CD4-positive, alpha-beta T cell treated with Interleukin-6 for 4 hours (primary cell): Measurements from ENCODE around the gene LCN10.
"Not testable (repeated sequence)": the region's sequence is repeated elsewhere in the genome, so short reads cannot be mapped to it uniquely, and the experiment has no call there.

Experiments used
- DNase-seq: peaks from one replicate; pipeline ENCODE4 v3.0.0-alpha.2; 2020; ENCODE audit warnings: mixed read lengths

LCN10 gene

GRCh38 chr9:136742591-136743391, at the start of gene LCN10:
Gene LCN10 (minus strand): TSS chr9:136742940. CDS start chr9:136742903, 37 bp downstream.
- DNase-seq = no peak

GRCh38 chr9:136791516-136792276, 49.0 kb upstream of the LCN10 start:
- DNase-seq = peak; percentile 71

- DNase-seq = peak; percentile 100
These were observed 48.1 kb upstream of the LCN10 start, which contains the start of gene TMEM141 for GRCh38 chr9:136790640-136791515. Gene TMEM141 (plus strand): TSS chr9:136791344. CDS start chr9:136791371, 27 bp downstream.

GRCh38 chr9:136789523-136789937, 46.8 kb upstream of the LCN10 start:
- no peak for DNase-seq

- DNase-seq = not testable (repeated sequence)
These were observed 46.1 kb upstream of the LCN10 start for GRCh38 chr9:136788644-136789522.

DNA sequence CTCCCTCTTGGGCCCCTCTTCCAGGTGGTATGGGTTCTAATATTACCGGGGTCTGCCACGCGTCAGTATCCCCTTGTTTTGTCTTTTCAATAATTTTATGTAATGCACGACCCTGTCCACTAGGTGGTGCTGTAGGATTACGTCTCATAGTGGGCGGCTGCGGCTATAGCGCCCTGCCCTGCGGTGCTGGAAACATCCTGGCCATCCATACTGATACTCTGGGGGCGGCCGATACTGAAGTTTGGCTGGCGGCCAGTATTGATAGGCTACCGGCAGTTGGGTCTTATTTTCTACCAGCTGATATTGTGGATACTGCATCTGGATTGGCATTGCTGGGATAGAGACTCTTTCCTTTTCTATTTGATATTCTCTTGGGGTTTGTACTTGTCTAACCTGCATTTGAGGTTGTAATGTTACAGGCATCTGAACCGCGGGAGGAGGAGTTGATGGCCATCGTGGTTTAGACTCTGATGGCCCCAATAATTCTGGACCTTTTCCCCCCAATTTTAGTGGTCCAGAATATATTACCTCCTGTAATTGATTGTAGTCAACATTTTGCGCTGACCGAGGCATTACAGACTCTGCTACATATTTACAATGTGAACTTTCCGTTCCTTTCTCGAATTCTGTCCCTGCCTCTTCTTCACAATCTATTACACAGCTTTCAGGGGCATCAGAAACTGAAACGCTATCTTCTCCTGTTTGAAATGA, 45.1 kb upstream of the LCN10 start:
- DNase-seq = peak; percentile 72

- DNase-seq = not testable (repeated sequence)
These were observed 44.2 kb upstream of the LCN10 start for GRCh38 chr9:136786983-136787382.

- DNase-seq = no peak
These were observed 43.7 kb upstream of the LCN10 start for GRCh38 chr9:136786451-136786850.

GRCh38 chr9:136785565-136786355, 43.0 kb upstream of the LCN10 start:
- DNase-seq = not testable (repeated sequence)

- no peak for DNase-seq
These were observed 42.2 kb upstream of the LCN10 start for GRCh38 chr9:136784997-136785361.

DNA sequence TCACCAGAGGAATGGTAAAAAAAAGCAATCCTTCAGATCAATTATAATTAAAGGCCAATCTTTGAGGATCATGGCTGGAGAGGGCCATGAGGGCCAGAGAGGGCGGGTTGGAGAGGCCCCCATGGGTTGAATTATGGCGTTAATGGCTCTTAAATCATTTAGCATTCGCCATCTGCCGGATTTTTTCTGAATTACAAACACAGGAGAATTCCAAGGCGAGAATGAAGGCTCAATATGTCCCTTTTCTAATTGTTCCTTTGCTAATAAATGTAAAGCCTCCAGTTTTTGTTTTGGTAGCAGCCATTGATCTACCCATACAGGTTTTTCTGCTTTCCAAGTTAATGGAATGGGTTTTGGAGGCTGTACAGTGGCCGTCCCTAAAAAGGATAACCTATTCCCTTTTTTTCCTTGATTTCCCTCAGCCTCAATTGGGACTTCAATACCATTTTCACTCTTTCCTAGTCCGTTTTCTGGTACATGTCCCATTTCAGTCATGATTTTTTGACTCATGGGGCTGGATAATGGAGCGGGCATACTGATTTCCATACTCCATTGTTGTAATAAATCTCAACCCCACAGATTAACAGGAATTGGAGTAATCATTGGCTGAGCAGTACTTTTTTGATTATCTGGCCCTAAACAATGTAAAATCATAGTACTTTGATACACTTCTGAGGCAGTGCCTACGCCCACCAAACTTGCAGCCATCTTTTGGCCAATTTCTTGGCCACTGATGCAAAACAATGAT, 41.7 kb upstream of the LCN10 start:
- no peak for DNase-seq

DNA sequence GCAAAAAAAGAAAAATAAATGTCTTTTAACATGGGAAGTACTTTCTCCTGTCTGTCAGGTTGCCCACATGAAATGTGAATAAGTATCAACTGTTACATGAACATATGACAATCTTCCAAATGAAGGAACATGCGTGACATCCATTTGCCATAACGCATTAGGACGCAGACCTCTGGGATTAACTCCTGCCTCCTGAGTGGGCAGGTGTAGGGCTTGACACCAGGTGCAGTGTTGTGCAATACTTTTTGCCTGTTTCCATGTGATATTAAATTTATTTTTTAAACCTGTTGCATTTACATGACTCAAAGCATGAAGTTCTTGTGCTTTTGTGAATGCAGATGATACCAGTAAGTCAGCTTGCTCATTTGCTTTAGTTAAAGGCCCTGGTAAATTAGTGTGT, 39.7 kb upstream of the LCN10 start:
- no peak for DNase-seq

GRCh38 chr9:136779808-136780207, 37.1 kb upstream of the LCN10 start:
- no peak for DNase-seq

GRCh38 chr9:136777359-136777758, 34.6 kb upstream of the LCN10 start:
- no peak for DNase-seq

DNA sequence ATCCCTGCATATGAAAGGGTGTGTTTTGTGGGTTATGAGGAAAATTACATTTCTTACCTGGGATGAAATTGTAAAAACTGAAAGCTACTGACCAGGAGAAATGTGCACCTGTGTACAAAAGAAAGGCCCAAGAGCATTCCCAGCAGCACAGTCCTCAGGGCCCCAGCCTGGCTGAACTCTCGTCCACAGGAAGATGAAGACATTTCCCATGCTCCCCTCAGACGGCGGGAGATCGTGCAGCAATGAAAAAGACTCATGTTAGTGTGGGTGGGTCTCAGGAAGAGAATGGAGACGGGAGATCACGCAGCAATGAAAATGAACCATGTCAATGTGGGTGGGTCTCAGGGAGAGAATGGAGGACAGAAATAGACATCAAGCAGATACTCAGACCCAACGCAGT, 34.2 kb upstream of the LCN10 start:
- DNase-seq = no peak

- no peak for DNase-seq
These were observed 32.5 kb upstream of the LCN10 start for GRCh38 chr9:136775191-136775590.

DNA sequence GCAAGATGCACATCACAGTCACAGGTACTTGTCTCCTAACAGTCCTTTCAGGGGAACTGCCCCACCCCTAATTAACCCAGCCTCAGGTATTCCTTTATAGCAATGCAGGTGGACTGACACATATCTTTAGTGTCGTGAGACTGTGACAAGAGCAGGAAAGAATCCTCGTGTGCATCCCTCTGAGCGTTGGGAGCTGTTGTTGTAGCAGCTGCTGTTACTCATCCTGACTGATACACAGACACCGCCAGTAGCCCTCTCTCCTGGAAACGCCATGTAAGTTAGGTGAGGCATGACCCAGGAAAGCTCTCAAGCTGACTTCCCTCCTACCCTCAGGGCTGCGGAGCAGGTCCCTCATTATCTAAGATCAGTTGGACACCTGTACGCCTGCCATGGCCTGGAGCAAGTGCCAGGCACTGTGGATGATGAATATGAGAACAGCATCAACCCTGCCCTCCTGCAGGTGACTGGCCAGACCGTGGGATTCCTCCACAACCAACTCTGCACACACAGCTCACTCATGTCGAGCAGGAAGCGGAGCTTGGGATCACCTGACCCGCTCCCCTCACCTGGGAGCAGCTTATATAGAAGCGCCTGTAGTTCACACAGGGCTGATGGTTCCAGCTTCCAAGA, 31.8 kb upstream of the LCN10 start:
- DNase-seq = no peak

DNA sequence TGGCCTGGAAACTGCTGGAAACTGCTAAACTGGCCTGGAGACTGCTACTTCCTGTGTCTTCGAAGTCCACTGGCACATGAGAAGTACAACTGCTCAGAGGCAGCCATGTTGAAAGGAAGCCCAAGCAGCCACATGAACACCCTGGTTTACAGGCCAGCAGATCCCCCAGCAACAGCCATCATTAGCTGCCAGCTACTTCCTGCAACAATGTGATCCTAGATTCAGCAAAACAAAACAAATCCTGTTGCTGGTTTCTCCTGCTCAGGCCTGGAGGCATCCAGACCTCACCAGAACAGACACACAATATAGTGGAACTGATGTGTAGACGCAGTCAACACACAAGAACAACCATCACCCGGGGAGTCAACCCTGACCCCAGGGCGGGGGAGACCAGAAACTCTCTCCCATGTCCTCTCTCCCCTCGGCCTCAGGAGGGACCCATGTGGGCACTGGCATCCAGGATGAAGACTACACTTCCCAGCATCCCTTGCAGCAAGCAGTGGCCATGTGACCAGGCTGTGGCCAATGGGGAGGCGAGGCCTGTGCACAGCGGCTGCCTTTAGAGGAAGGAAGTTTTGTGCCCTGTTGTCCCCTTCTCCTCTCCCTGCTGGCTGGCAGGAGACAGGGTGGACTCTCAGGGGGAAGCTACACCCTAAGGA, 30.8 kb upstream of the LCN10 start:
- DNase-seq = peak; percentile 25
